Cardiac atrium fibroblast (primary cell): ENCODE results near the gene WASHC4. TPM values are rescaled to one million over a fixed set of nuclear protein-coding genes. Genes with fewer than 3 reads are reported as not detected.

ENCODE experiments used
- total RNA-seq: library from RNA; depleted of rRNA; stranded (reverse); fragments of >200 nt; gene quantifications from 2 replicates; pipeline ENCODE4 v1.2.3, GENCODE V29; 2015

The WASHC4 gene, protein sequence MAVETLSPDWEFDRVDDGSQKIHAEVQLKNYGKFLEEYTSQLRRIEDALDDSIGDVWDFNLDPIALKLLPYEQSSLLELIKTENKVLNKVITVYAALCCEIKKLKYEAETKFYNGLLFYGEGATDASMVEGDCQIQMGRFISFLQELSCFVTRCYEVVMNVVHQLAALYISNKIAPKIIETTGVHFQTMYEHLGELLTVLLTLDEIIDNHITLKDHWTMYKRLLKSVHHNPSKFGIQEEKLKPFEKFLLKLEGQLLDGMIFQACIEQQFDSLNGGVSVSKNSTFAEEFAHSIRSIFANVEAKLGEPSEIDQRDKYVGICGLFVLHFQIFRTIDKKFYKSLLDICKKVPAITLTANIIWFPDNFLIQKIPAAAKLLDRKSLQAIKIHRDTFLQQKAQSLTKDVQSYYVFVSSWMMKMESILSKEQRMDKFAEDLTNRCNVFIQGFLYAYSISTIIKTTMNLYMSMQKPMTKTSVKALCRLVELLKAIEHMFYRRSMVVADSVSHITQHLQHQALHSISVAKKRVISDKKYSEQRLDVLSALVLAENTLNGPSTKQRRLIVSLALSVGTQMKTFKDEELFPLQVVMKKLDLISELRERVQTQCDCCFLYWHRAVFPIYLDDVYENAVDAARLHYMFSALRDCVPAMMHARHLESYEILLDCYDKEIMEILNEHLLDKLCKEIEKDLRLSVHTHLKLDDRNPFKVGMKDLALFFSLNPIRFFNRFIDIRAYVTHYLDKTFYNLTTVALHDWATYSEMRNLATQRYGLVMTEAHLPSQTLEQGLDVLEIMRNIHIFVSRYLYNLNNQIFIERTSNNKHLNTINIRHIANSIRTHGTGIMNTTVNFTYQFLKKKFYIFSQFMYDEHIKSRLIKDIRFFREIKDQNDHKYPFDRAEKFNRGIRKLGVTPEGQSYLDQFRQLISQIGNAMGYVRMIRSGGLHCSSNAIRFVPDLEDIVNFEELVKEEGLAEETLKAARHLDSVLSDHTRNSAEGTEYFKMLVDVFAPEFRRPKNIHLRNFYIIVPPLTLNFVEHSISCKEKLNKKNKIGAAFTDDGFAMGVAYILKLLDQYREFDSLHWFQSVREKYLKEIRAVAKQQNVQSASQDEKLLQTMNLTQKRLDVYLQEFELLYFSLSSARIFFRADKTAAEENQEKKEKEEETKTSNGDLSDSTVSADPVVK
- 45.5 and 50.1 TPM in 2 replicates for total RNA-seq

DNA sequence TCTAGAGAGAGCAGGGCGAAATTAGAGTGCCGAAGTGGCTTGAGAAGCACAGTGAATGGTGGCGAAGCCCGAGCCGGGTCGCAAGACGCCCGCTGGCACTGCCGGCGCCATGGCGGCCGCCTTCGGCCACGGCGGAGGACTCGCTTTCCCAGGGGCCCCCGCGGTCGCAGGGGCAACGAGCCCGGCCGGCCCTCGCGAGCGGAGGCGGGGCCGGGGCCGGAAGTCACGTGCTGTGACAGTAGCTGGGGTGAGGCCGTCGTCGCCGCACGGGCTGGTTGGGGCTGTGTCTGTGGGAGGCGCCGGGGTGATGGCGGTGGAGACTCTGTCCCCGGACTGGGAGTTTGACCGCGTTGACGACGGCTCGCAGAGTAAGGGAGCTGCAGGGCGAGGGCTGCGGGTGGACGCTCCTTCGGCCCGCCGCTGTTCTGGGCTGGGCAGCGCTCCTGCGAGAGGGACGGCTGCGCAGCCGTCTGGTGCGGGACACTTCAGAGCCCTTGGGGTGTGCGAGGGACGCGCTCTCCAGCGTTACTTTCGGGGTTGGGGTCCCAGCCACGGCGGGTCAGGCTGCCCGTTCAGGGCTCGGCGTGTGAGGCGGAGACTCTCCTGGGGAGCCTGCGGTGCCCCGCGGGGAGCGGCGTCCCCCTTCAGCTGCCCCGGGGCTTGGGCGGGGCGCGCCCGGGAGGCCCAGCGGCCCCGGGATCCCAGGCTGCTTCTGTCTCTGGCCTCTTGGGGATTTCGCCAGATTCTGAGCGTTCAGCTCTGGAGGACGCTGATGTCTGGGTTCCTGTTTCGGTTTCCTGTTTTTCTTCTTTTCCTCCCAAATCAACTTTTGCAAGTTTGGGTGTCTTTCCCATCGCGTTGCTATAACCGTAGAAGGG is at the start of gene WASHC4:
WASHC4 (plus strand) TSS at position 238 of the 878 bp plus-strand sequence; CDS start at position 308, 70 bp downstream.

DNA sequence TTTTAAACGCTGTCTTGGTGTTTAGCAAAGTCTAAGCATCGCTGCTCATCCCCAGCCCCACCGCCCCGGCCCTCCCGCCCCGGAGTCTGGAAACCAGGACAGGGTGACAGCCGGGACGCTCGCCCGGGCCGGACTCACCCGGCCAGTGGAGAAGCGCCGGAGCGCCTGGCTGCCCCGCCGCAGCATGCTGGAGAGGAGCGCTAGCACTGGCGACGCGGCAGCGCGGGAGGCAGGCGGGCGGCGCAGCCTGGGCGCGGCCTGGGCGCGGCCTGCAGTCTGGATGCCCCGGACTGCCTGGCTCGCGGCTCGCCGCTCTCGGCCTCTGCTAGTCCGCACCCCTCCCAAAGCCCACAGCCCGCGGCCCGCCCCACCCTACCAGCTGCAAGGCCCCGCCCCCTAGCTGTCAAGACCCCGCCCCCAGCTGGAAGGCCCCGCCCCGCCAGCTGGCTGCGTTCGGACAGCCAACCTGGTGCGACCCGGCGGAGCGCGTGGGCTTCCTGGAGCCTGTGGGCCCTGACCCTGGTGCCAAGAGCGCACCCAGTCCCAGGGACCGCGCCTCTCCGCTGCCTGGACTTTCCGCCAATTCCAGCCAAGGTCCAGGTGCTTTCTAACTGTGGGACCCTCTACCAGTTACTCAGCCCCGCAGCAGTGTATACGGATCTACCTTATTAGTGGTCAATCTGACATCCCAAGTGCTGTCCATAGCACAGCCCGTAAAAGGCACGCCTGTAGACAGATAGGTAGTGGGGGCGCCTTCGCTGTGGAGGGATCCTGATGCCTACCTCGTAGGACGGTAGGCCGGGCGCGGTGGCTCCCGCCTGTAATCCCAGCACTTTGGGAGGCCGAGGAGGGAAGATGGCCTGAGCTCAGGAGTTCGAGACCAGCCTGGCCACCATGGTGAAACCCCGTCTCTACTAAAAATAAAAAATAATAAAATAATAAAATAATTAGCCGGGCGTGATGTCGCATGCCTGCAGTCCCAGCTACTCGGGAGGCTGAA is 23.0 kb upstream of the WASHC4 start, which contains the start of gene ALDH1L2:
ALDH1L2 (minus strand) TSS at position 208 of the 1,000 bp plus-strand sequence; CDS start at position 186, 22 bp downstream.

Other genes with a start within 250 kb of the WASHC4 start
- 14.8 and 27.5 TPM in 2 replicates for gene SLC41A2, start 149.4 kb upstream of the WASHC4 start, total RNA-seq
- 1.6 and 3.1 TPM in 2 replicates for gene NOPCHAP1, start 121.4 kb upstream of the WASHC4 start, total RNA-seq
- gene ALDH1L2, start 23.3 kb upstream of the WASHC4 start, total RNA-seq, result 78.3 and 89.9 TPM in 2 replicates
- 14.4 and 27.4 TPM in 2 replicates for gene APPL2, start 128.4 kb downstream of the WASHC4 start, total RNA-seq
- gene C12orf75, start 223.0 kb downstream of the WASHC4 start, total RNA-seq, result 23.5 and 47.3 TPM in 2 replicates